ENCODE results near the gene RBPJ.

- TF ChIP-seq CTCF (IDR thresholded peaks at IDR 0.05; ENCODE audit: insufficient read depth, low read length, poor library complexity, severe bottlenecking) (no peak), EZH2phosphoT487 (conservative IDR thresholded peaks at IDR 0.05; ENCODE audit: low read length) (no peak)
Measured at GRCh38 chr4:26466578-26467270, 145.9 kb downstream of the RBPJ start.
